NB4 (cell line): ENCODE results near the gene ALAD.

Experiments used
- DNase-seq: peaks from one replicate; pipeline ENCODE4 v3.0.0; 2010; ENCODE audit warnings: low read depth
- H3K4me3 ChIP-seq: one replicate; pipeline ENCODE4 v1.5.1; 2011; ENCODE audit warnings: mild to moderate bottlenecking, low read depth, low read length, moderate library complexity
- CTCF ChIP-seq: IDR thresholded peaks from one replicate; pipeline ENCODE4 v1.5.1; 2012; ENCODE audit warnings: low read depth, low read length
- MAX ChIP-seq: IDR thresholded peaks from 2 replicates; pipeline ENCODE4 v1.6.1; 2011; ENCODE audit warnings: low read depth, low read length
- MYC ChIP-seq: IDR thresholded peaks from 2 replicates; pipeline ENCODE4 v1.6.1; 2011; ENCODE audit warnings: low read depth, low read length
- POLR2A ChIP-seq: IDR thresholded peaks from 2 replicates; pipeline ENCODE4 v1.6.1; 2011; ENCODE audit warnings: mild to moderate bottlenecking; ENCODE audit not compliant: insufficient read length; ENCODE audit errors: extremely low read depth

The ALAD gene

GRCh38 chr9:113363336-113363735, 37.7 kb downstream of the ALAD start:
- H3K4me3 ChIP-seq, result no peak overlapping the region
- TF ChIP-seq POLR2A (no peak), MAX (no peak), CTCF (no peak), MYC (no peak)
- DNase-seq, result no peak

- no peak for DNase-seq
- no peak for TF ChIP-seq POLR2A
- TF ChIP-seq CTCF, result no peak
- TF ChIP-seq MYC, result no peak
- no peak for TF ChIP-seq MAX
- H3K4me3 ChIP-seq, result no peak overlapping the region
These were observed 39.6 kb downstream of the ALAD start for GRCh38 chr9:113361304-113362018.

- no peak overlapping the region for H3K4me3 ChIP-seq
- TF ChIP-seq MAX (no peak), CTCF (no peak), MYC (no peak), POLR2A (no peak)
- DNase-seq, result no peak
These were observed 40.7 kb downstream of the ALAD start for GRCh38 chr9:113360242-113360842.

- no peak for DNase-seq
- H3K4me3 ChIP-seq, result no peak overlapping the region
- TF ChIP-seq CTCF (no peak), MAX (no peak), MYC (no peak), POLR2A (no peak)
These were observed 41.7 kb downstream of the ALAD start for GRCh38 chr9:113359385-113359784.

GRCh38 chr9:113356686-113357292, 44.3 kb downstream of the ALAD start:
- TF ChIP-seq POLR2A (no peak), CTCF (no peak), MAX (no peak), MYC (no peak)
- H3K4me3 ChIP-seq, result no peak overlapping the region
- no peak for DNase-seq
